Muscle of arm (tissue), 12 donors: ENCODE data around the gene TIPRL. TPM values are rescaled to one million over a fixed set of nuclear protein-coding genes. Genes with fewer than 3 reads are reported as not detected.
"Not testable (repeated sequence)": the region's sequence is repeated elsewhere in the genome, so short reads cannot be mapped to it uniquely, and the experiment has no call there.

Experiments used
- DNase-seq: peaks from one replicate; pipeline ENCODE4 v3.0.0-alpha.2; 2013
- polyA plus RNA-seq, 12 donors: library from polyadenylated mRNA; unstranded; fragments of 120-200 nt; gene quantifications; one replicate each; pipeline ENCODE4 v1.2.1, GENCODE V29; 2013; ENCODE audit not compliant: insufficient read length in 12 of 12

Gene TIPRL
- polyA plus RNA-seq, 12 donors, result 30.8 to 46.5 (median 38.7) TPM; not detected in 1

DNA sequence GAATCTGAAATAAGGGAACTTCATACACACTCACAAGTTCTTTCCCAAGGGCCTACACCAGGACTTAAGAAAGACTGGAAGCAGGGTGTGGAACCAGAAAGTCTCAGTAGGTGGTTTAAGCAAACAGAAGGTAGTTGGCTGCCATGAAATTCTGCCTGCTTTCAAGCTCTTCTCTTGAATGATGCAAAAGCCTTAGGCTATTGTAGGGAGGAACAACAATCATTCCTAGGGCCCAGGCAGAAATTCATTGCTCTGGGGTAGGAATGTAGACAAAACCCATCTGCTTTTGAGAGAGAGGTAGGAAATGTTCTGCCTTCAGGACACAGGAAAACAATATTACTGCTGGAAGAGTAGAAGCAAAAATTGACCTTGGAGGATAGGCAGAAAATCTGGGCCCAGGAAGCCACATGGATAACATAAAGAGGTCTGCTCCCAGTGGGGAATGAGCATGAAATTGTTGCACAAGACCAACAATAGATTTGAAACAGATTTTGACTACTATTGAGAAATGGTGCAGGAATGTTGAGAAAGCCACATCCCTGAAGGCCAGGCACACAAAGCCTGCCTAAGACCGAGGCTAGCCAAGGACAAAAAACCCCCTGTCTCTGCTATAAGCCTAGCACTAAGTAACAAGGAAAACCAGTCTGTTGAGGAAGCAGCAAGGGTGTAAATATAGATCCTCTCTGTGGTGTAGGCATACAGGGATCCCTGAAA, 24.3 kb downstream of the TIPRL start:
- DNase-seq, result no peak

DNA sequence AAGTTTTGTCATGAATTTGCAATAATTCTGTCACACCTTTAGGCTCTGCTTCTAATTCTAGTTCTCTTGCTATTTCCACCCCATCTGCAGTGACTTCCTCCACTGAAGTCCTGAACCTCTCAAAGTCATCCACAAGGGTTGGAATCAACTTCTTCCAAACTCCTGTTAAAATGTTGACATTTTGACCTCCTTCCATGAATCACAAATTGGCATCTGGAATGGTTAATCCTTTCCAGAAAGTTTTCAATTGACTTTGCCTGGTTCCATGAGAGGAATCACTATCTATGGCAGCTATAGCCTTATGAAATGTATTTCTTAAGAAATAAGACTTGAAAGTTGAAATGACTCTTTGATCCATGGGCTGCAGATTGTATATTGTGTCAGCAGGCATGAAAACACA, 27.3 kb downstream of the TIPRL start:
- no peak for DNase-seq

GRCh38 chr1:168207673-168208072, 28.9 kb downstream of the TIPRL start:
- not testable (repeated sequence) for DNase-seq

DNA sequence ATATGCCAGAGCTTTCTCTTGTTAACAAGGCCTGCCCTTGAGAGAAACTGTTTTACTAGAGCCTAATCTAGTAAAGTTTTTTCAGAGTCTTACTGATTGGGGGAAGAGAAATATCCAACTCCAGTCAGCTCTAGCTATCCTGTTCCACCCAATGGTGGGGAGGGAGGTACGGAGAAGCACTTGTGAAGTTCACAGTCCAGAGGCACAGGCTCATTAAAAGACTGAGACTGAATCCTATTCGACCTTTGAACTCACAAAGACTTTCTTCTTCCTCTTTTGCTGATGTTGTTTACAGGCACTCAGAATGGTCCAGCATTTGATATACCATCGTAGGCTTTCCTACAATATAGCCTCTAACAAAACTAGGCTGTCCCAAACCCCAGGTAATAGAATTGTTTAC, 31.6 kb downstream of the TIPRL start:
- DNase-seq, result no peak

DNA sequence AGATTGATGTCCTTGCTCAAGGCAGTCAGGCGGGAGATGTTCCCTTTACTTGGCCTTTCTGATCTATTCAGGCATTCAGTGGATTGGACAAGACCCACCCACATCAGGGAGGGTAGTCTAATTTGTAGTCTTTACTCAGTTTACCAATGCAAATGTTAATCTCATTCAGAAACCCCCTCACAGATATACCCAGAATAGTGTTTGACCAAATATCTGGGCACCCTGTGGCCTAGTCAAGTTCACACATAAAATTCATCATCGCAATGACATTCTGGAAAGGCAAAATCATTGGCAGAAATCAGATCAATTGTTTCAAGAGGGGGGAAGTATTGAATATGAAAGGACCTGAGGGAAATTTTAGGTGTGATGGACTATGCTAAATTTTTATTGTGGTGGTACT, 34.6 kb downstream of the TIPRL start:
- DNase-seq, result no peak

GRCh38 chr1:168216171-168216570, 37.4 kb downstream of the TIPRL start:
- DNase-seq, result no peak

DNA sequence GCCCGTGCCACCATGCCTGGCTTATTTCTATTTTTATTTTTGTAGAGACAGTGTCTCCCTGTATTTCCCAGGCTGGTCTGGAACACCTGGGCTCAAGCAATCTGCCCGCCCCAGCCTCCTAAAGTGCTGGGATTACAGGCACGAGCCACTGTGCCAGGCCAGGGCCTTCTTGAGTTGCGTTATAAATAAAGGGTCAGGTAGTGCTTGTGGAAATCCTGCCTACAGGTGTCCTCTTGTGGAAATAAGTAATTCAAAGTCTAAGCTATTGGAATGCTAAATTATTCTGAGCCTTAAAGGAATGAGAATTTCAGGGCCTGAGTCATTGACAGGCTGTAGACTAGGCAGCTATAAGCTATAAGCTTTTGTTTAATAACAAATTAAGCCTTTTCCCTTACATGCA, 38.9 kb downstream of the TIPRL start:
- DNase-seq, result no peak

- no peak for DNase-seq
Measured at GRCh38 chr1:168218658-168219057, 39.9 kb downstream of the TIPRL start.

GRCh38 chr1:168220470-168220871, 41.7 kb downstream of the TIPRL start:
- DNase-seq, result no peak

- DNase-seq, result no peak
Measured at GRCh38 chr1:168221275-168221674, 42.5 kb downstream of the TIPRL start.

DNA sequence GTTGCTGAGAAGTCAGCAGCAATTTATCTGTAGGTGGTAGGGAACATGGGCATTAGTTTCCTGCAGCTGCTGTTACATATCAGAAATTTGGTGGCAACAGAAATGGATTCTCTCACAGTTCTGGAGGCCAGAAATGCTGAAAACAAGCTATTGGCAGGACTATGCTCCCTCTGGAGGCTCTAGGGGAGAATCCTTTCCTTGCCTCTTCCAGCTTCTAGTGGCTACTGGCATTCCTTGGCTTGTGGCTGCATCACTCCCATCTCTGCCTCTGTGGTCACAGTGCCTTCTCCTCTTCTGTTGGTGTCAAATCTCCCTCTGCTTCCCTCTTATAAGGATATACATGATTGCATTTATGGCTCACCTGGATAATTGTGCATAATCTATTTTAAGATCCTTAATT, 44.5 kb downstream of the TIPRL start:
- DNase-seq, result no peak

DNA sequence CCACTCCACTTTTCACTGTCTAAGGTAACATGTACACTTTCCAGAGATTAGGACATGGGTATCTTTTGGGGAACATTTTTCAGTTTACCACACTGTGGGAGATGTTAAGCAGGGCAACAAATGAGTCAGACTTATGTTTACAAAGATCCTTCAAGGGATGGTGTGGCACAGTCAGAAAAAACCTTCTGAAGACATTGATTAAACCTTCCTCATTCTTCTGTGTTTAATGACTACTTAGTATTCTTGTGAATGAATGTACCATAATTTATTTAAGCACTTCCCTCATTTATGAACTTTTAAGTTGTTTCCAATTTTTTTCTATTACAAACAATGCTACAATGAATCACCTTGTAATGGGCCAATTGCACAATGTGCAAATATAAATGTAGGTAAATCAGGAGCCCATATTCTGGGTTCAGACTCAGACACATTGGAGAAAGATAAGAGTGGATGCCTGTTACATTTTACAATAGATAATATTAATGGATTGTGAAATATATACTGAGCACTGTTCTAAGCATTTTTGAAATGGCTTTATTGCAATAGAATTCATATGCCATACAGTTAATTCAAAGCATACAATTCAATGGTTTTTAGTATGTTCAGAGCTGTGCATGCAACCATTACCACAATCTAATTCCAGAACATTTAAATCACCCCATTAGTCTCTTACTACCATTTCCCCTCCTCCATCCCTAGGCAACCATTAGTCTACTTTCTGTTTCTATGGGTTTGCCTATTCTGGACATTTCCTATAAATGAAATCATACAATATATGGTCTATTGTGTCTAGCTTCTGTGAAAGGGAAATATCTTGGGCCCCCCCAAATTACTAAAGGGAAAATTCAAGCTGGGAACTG, 45.1 kb downstream of the TIPRL start:
- no peak for DNase-seq

DNA sequence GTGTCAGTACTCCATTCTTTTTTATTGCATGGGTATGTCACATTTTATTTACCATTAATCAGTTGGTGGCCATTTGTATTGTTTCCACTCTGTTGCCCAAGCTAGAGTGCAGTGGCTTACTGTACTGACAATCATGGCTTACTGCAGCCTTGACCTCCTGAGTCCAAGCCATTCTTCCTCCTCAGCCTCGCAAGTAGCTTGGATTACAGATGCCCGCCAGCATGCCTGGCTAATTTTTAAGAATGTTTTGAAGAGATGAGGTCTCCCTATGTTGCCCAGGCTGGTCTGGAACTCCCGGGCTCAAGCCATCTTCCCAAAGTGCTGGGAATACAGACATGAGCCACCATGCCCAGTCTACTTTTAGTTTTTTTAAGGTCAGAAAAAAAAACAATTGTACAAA, 46.2 kb downstream of the TIPRL start:
- DNase-seq, result no peak

- DNase-seq, result peak; percentile 75
Measured at GRCh38 chr1:168225476-168226190, 46.9 kb downstream of the TIPRL start, which contains the start of gene SFT2D2. Gene SFT2D2, plus strand, starts transcription at chr1:168226004. Its CDS starts 76 bp downstream, at chr1:168226080.

DNA sequence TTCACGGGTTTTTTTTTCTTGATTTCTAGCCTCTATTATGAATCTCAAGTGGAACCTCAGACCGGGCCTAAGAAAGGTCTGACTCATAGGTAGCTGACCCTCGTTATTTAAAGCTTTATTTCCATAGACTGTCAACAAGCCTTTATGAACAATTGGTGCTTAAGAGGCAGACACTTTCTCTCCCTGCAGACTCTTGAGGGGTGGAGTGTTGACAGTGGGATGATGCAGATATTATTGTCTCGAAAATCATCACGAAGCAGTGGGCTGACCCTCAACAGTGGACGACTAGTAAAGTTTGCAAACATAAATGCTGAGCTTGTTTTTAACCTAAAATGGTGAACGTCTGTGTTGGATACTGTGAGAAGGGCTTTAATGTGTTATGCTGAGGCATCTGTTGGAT, 48.9 kb downstream of the TIPRL start:
- DNase-seq, result no peak

DNA sequence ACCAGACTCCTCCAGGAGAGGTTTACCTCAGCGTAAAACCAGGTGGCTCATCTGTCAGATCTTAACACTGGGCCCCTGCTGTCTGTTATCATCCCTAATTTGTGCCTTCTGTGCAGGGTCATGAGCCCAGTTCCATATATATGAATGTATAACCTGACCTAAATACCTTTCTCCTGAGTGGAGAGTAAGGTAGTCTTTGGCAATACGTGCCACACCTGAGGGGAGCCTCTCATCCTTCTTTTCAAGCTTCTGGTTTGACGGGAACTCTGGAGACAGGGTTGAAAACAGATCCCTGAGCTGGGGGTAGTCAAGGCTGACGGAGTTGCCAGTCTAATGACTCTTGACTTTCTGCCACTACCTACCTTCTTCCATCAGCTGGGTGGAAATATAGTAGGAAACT, 51.1 kb downstream of the TIPRL start:
- DNase-seq, result no peak

DNA sequence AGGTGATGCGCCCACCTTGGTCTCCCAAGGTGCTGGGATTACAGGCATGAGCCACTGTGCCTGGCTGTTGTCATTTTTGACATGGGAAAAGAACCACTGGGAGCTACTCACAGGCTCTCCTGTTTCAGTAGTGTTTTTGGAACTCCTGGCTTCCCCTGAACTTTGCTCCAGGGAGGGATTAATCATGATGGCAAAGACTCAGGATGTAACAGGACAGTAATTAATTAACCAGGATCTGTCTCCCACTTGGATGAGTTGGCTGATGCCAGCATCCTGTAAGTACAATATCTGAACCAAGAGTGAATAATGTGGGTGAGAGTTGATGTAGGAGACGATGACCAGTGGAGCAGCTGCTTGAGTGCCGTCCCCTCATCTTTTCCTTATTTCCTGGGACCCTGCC, 51.9 kb downstream of the TIPRL start:
- no peak for DNase-seq

- DNase-seq, result no peak
Measured at GRCh38 chr1:168234846-168235547, 56.2 kb downstream of the TIPRL start.

DNA sequence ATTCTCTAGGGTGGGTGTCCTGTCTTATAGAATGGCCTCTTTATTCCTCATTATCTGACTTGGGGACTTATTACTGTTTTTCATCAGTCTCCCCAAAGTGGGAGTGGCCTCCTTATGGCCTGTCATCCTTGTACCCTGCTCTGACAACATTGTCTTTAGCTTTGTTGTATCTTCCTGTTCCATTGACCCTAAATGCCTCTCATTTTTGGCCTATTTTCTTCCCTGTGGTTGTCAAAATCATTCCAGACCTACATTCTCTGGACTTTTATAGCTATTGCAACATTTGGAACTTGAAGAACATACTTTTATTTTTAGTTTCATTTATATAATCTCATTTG, 56.8 kb downstream of the TIPRL start:
- DNase-seq, result no peak

DNA sequence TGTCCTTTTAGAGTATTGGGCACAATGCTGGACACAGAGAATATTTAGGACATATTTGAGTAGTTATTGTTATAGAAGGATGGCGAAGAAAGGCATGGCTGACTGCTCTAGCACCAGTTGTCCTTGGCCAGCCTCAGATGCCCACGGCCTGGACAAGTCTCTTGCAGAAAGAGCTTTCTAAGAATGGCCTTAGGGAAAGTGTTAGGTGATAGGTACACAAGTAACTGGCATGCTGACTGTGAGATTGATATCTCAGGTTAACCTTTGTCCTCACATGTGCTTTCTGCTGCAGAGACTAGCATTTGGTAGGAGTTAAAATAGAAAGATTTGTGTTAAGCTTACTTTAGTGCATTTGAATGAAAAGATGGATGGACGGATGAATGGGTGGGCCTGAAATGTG, 57.2 kb downstream of the TIPRL start:
- DNase-seq, result no peak

DNA sequence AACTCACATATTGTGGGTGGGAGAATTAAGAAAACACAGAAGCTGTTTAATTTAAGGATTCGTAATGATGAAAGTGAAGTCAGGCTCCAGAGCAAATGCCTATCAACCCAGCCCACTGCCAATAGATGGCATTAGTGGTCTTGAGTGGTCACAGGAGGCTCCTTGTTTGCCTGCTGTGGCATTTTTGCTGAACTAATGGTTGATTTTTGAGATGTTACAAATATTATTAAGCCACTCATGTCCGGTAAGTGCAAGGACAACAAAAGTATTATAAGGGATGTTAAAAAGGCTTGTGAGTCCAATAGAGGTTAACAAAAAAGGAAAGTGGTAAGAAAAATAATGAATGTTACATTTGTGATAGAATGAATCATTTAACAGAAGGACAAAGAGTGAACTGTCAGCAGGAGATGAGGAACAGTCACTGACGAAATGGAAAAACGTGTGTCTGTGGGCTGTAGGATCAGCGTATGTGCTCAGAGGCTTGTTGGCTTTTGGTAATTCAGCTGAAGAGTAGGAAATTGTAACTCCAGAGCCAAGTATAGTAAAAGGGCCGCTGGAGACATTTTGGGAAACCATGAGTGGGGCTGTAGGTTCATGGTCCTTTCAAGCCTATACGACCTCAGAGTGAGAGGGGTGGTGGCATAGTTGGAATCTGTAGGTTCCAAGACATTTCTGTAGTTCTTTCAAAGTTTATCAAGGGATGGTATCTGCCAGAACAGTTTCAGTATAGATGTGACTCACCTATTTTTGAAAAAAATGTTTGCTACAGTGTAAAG, 58.3 kb downstream of the TIPRL start:
- no peak for DNase-seq
